ENCODE measurements around the gene PDZD4.
A peak's percentile ranks its signal among the peaks of the same experiment; 100 is the strongest.

Gene PDZD4

GRCh38 chrX:153831429-153832150, 1.2 kb upstream of the PDZD4 start:
- H3K9me3 ChIP-seq (ENCODE audit: control insufficient read depth, insufficient read depth, low read length) = no peaks in the 10 kb centered on the region
- peaks cover 11% of the 10 kb centered on the region; the same call in 1 of the 2 replicates for H3K4me1 ChIP-seq (ENCODE audit: insufficient read depth, low read length)
- H3K9ac ChIP-seq (ENCODE audit: low read depth, low read length) = peak overlapping the region; percentile 63
- no peaks in the 10 kb centered on the region for H3K36me3 ChIP-seq (ENCODE audit: insufficient read depth, low read length)

GRCh38 chrX:153830640-153831428, 490 bp upstream of the PDZD4 start:
- Histone ChIP-seq H3K9me3 (ENCODE audit: control insufficient read depth, insufficient read depth, low read length) (no peaks in the 10 kb centered on the region), H3K36me3 (ENCODE audit: insufficient read depth, low read length) (no peaks in the 10 kb centered on the region), H3K9ac (ENCODE audit: low read depth, low read length) (peak overlapping the region; percentile 63), H3K4me1 (ENCODE audit: insufficient read depth, low read length) (peaks cover 17% of the 10 kb centered on the region)

- Histone ChIP-seq H3K4me1 (ENCODE audit: insufficient read depth, low read length) (peaks cover 28% of the 10 kb centered on the region), H3K9ac (ENCODE audit: low read depth, low read length) (peak overlapping the region; percentile 72), H3K36me3 (ENCODE audit: insufficient read depth, low read length) (no peaks in the 10 kb centered on the region), H3K9me3 (ENCODE audit: control insufficient read depth, insufficient read depth, low read length) (no peaks in the 10 kb centered on the region)
Observed at GRCh38 chrX:153829549-153829798, 870 bp downstream of the PDZD4 start.

- Histone ChIP-seq H3K9me3 (ENCODE audit: control insufficient read depth, insufficient read depth, low read length) (no peaks in the 10 kb centered on the region), H3K9ac (ENCODE audit: low read depth, low read length) (peak overlapping the region; percentile 72), H3K4me1 (ENCODE audit: insufficient read depth, low read length) (peaks cover 28% of the 10 kb centered on the region)
Observed at GRCh38 chrX:153828723-153829548, 1.4 kb downstream of the PDZD4 start.

GRCh38 chrX:153828308-153828707, 2.0 kb downstream of the PDZD4 start:
- no peaks in the 10 kb centered on the region for H3K36me3 ChIP-seq (ENCODE audit: insufficient read depth, low read length)
- no peaks in the 10 kb centered on the region for H3K9me3 ChIP-seq (ENCODE audit: control insufficient read depth, insufficient read depth, low read length)
- peaks cover 28% of the 10 kb centered on the region for H3K4me1 ChIP-seq (ENCODE audit: insufficient read depth, low read length)
- H3K9ac ChIP-seq (ENCODE audit: low read depth, low read length) = peak overlapping the region; percentile 72

More at GRCh38 chrX:153828723-153829548, 1.4 kb downstream of the PDZD4 start:
- H3K36me3 ChIP-seq (ENCODE audit: insufficient read depth, low read length) = no peaks in the 10 kb centered on the region

- Histone ChIP-seq H3K9ac (ENCODE audit: low read depth, low read length) (peak overlapping the region; percentile 72), H3K4me1 (ENCODE audit: insufficient read depth, low read length) (peaks cover 28% of the 10 kb centered on the region), H3K9me3 (ENCODE audit: control insufficient read depth, insufficient read depth, low read length) (no peaks in the 10 kb centered on the region), H3K36me3 (ENCODE audit: insufficient read depth, low read length) (no peaks in the 10 kb centered on the region)
Observed at GRCh38 chrX:153827903-153828302, 2.4 kb downstream of the PDZD4 start.

GRCh38 chrX:153827016-153827415, 3.3 kb downstream of the PDZD4 start:
- no peak overlapping the region; the same call in 1 of the 2 replicates for H3K9ac ChIP-seq (ENCODE audit: low read depth, low read length)
- H3K9me3 ChIP-seq (ENCODE audit: control insufficient read depth, insufficient read depth, low read length) = no peaks in the 10 kb centered on the region
- H3K4me1 ChIP-seq (ENCODE audit: insufficient read depth, low read length) = peaks cover 28% of the 10 kb centered on the region
- H3K36me3 ChIP-seq (ENCODE audit: insufficient read depth, low read length) = no peaks in the 10 kb centered on the region

GRCh38 chrX:153825042-153825441, 5.3 kb downstream of the PDZD4 start:
- no peak overlapping the region for H3K9ac ChIP-seq (ENCODE audit: low read depth, low read length)
- no peaks in the 10 kb centered on the region for H3K9me3 ChIP-seq (ENCODE audit: control insufficient read depth, insufficient read depth, low read length)
- 0 out of 2 replicates have a peak, but pooled peaks cover 2% of the 10 kb centered on the region for H3K36me3 ChIP-seq (ENCODE audit: insufficient read depth, low read length)
- peaks cover 36% of the 10 kb centered on the region for H3K4me1 ChIP-seq (ENCODE audit: insufficient read depth, low read length)

- peaks cover 41% of the 10 kb centered on the region for H3K4me1 ChIP-seq (ENCODE audit: insufficient read depth, low read length)
- H3K9me3 ChIP-seq (ENCODE audit: control insufficient read depth, insufficient read depth, low read length) = no peaks in the 10 kb centered on the region
- 0 out of 2 replicates have a peak, but pooled peaks cover 2% of the 10 kb centered on the region for H3K36me3 ChIP-seq (ENCODE audit: insufficient read depth, low read length)
- H3K9ac ChIP-seq (ENCODE audit: low read depth, low read length) = no peak overlapping the region
Observed at GRCh38 chrX:153824348-153824747, 6.0 kb downstream of the PDZD4 start.

- 0 out of 2 replicates have a peak, but pooled peaks cover 2% of the 10 kb centered on the region for H3K36me3 ChIP-seq (ENCODE audit: insufficient read depth, low read length)
- H3K9me3 ChIP-seq (ENCODE audit: control insufficient read depth, insufficient read depth, low read length) = no peaks in the 10 kb centered on the region
- H3K9ac ChIP-seq (ENCODE audit: low read depth, low read length) = no peak overlapping the region
- peaks cover 27% of the 10 kb centered on the region for H3K4me1 ChIP-seq (ENCODE audit: insufficient read depth, low read length)
Observed at GRCh38 chrX:153821066-153821465, 9.3 kb downstream of the PDZD4 start.

GRCh38 chrX:153820601-153821000, 9.7 kb downstream of the PDZD4 start:
- H3K4me1 ChIP-seq (ENCODE audit: insufficient read depth, low read length) = peaks cover 22% of the 10 kb centered on the region
- H3K9me3 ChIP-seq (ENCODE audit: control insufficient read depth, insufficient read depth, low read length) = no peaks in the 10 kb centered on the region
- no peak overlapping the region for H3K9ac ChIP-seq (ENCODE audit: low read depth, low read length)
- 0 out of 2 replicates have a peak, but pooled peaks cover 2% of the 10 kb centered on the region for H3K36me3 ChIP-seq (ENCODE audit: insufficient read depth, low read length)

GRCh38 chrX:153819384-153820040, 10.8 kb downstream of the PDZD4 start:
- Histone ChIP-seq H3K9ac (ENCODE audit: low read depth, low read length) (peak overlapping the region; percentile 61), H3K36me3 (ENCODE audit: insufficient read depth, low read length) (0 out of 2 replicates have a peak, but pooled peaks cover 2% of the 10 kb centered on the region), H3K9me3 (ENCODE audit: control insufficient read depth, insufficient read depth, low read length) (no peaks in the 10 kb centered on the region), H3K4me1 (ENCODE audit: insufficient read depth, low read length) (peaks cover 14% of the 10 kb centered on the region)

GRCh38 chrX:153818571-153819383, 11.6 kb downstream of the PDZD4 start:
- Histone ChIP-seq H3K9ac (ENCODE audit: low read depth, low read length) (peak overlapping the region; percentile 61), H3K4me1 (ENCODE audit: insufficient read depth, low read length) (peaks cover 14% of the 10 kb centered on the region), H3K9me3 (ENCODE audit: control insufficient read depth, insufficient read depth, low read length) (no peaks in the 10 kb centered on the region)

More at GRCh38 chrX:153818571-153819383, 11.6 kb downstream of the PDZD4 start:
- H3K36me3 ChIP-seq (ENCODE audit: insufficient read depth, low read length) = 0 out of 2 replicates have a peak, but pooled peaks cover 2% of the 10 kb centered on the region

Data from ES-I3 (cell line).